Endodermal cell (in vitro differentiated cells): ENCODE measurements around the gene STX12. TPM values are rescaled to one million over a fixed set of nuclear protein-coding genes. Genes with fewer than 3 reads are reported as not detected.

Source experiments
- DNase-seq: peaks from one replicate; pipeline ENCODE4 v3.0.0-alpha.2; 2017
- H3K27ac ChIP-seq: 2 replicates; pipeline ENCODE4 v1.5.1; 2013; ENCODE audit warnings: mild to moderate bottlenecking, low read depth, low read length, moderate library complexity
- H3K27me3 ChIP-seq: 2 replicates; pipeline ENCODE4 v1.6.1; 2013; ENCODE audit warnings: mild to moderate bottlenecking, low read length, moderate library complexity; ENCODE audit not compliant: insufficient read depth, control insufficient read depth, poor library complexity, severe bottlenecking
- H3K36me3 ChIP-seq: 2 replicates; pipeline ENCODE4 v1.7.0; 2013; ENCODE audit warnings: mild to moderate bottlenecking, low read length, moderate library complexity; ENCODE audit not compliant: control insufficient read depth, insufficient read depth
- H3K4me1 ChIP-seq: one replicate; pipeline ENCODE4 v1.7.0; 2013; ENCODE audit warnings: low read length; ENCODE audit not compliant: control insufficient read depth, insufficient read depth
- H3K4me3 ChIP-seq: 2 replicates; pipeline ENCODE4 v1.5.1; 2013; ENCODE audit warnings: mild to moderate bottlenecking, low read length, moderate library complexity
- H3K9ac ChIP-seq: 2 replicates; pipeline ENCODE4 v1.6.1; 2013; ENCODE audit warnings: mild to moderate bottlenecking, low read length, moderate library complexity; ENCODE audit not compliant: poor library complexity, severe bottlenecking; ENCODE audit errors: extremely low read depth
- H3K9me3 ChIP-seq: 2 replicates; pipeline ENCODE4 v1.6.1; 2013; ENCODE audit warnings: mild to moderate bottlenecking, low read length, moderate library complexity; ENCODE audit not compliant: control insufficient read depth
- H3K27ac Mint-ChIP-seq: 2 replicates; pipeline ENCODE4 v1.8.0; 2020; ENCODE audit warnings: mixed read lengths
- H3K27me3 Mint-ChIP-seq: 2 replicates; pipeline ENCODE4 v1.8.0; 2021; ENCODE audit warnings: mild to moderate bottlenecking, mixed read lengths; ENCODE audit not compliant: insufficient read depth
- H3K36me3 Mint-ChIP-seq: 2 replicates; pipeline ENCODE4 v1.8.0; 2020; ENCODE audit warnings: low read depth, mixed read lengths
- H3K4me1 Mint-ChIP-seq: 2 replicates; pipeline ENCODE4 v1.8.0; 2020; ENCODE audit warnings: mixed read lengths
- H3K4me3 Mint-ChIP-seq: 2 replicates; pipeline ENCODE4 v1.8.0; 2020; ENCODE audit warnings: mild to moderate bottlenecking, moderate library complexity, mixed read lengths
- H3K9me3 Mint-ChIP-seq: 2 replicates; pipeline ENCODE4 v1.8.0; 2020; ENCODE audit warnings: mild to moderate bottlenecking, mixed read lengths
- CTCF ChIP-seq: fragments of 200-600 bp; sonication (generic); conservative IDR thresholded peaks from 2 replicates; pipeline ENCODE4 v1.5.0; 2021; ENCODE audit warnings: antibody characterized with exemption, mild to moderate bottlenecking
- WGBS, 2 experiments: methylation state at CpG; one replicate each; pipeline versions ENCODE4 v1.1.5 to v1.1.7; 2013; ENCODE audit warnings: missing lambda C conversion rate in 2 of 2, mixed read lengths in 1 of 2; ENCODE audit not compliant: insufficient coverage in 1 of 2, insufficient read length in 1 of 2; 5-methylcytosine and 5-hydroxymethylcytosine counted together
- total RNA-seq, 2 donors: library from RNA; stranded (reverse); fragmentation: NEBNext Ultra II Directional in 1 of 2; extraction: Animal tissue kit (Norgen Biotek cat#: 25700) in 1 of 2; gene quantifications; 2 replicates in 1 of 2; 3 replicates in 1 of 2; pipeline ENCODE4 v1.2.1, GENCODE V29; 2021

STX12 gene
- total RNA-seq, 2 donors from 2014 or later, result 19.5 to 23.3 TPM

- no peak overlapping the region for H3K27ac Mint-ChIP-seq
Measured at GRCh38 chr1:27736252-27736651, 36.8 kb upstream of the STX12 start.

GRCh38 chr1:27741121-27741520, 31.9 kb upstream of the STX12 start:
- Histone ChIP-seq H3K27me3 (no peaks in the 10 kb centered on the region), H3K4me1 (no peaks in the 10 kb centered on the region), H3K9me3 (no peaks in the 10 kb centered on the region), H3K4me3 (no peak overlapping the region), H3K9ac (no peak overlapping the region), H3K36me3 (peaks cover 27% of the 10 kb centered on the region), H3K27ac (no peak overlapping the region)
- DNase-seq, result no peak
- Mint-ChIP-seq H3K9me3 (no peaks in the 10 kb centered on the region), H3K4me3 (no peak overlapping the region), H3K36me3 (peaks cover 46% of the 10 kb centered on the region), H3K27me3 (no peaks in the 10 kb centered on the region), H3K27ac (no peak overlapping the region), H3K4me1 (no peaks in the 10 kb centered on the region)
- no peak for TF ChIP-seq CTCF
- 94 to 96% methylated on average over 4 to 5 of the region's 6 CpGs for WGBS, 2 experiments

More at GRCh38 chr1:27736252-27736651, 36.8 kb upstream of the STX12 start:
- Histone ChIP-seq H3K27me3 (no peaks in the 10 kb centered on the region), H3K4me3 (no peak overlapping the region), H3K27ac (no peak overlapping the region), H3K9ac (no peak overlapping the region), H3K36me3 (peaks cover 40% of the 10 kb centered on the region), H3K9me3 (no peaks in the 10 kb centered on the region), H3K4me1 (no peaks in the 10 kb centered on the region)
- H3K9me3 Mint-ChIP-seq, result no peaks in the 10 kb centered on the region
- WGBS, 2 experiments, result 95 to 96% methylated on average over 3 of the region's 3 CpGs
- peaks cover 58% of the 10 kb centered on the region for H3K36me3 Mint-ChIP-seq
- no peak for TF ChIP-seq CTCF
- no peak overlapping the region for H3K4me3 Mint-ChIP-seq
- no peaks in the 10 kb centered on the region for H3K27me3 Mint-ChIP-seq
- DNase-seq, result no peak
- H3K4me1 Mint-ChIP-seq, result no peaks in the 10 kb centered on the region

DNA sequence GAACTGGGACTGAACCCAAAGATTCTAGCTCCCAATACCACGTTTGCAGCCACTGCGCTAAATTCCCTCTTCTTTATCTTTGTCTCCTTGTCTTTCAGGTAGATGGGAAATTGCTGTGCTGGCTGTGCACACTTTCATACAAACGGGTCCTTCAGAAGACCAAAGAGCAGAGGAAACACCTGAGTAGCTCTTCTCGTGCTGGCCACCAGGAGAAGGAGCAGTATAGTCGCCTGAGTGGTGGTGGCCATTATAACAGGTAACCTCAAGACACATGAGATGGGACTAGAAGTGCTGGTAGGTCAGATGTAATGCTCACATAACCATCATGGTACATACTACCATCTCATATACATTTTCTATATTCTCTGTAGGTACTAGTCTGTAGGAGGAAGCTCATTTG, 28.5 kb upstream of the STX12 start:
- Mint-ChIP-seq H3K4me3 (no peak overlapping the region), H3K27me3 (no peaks in the 10 kb centered on the region), H3K27ac (no peak overlapping the region), H3K36me3 (peaks cover 44% of the 10 kb centered on the region), H3K9me3 (no peaks in the 10 kb centered on the region), H3K4me1 (no peaks in the 10 kb centered on the region)
- WGBS, 2 experiments, result 94 to 100% methylated on average over 3 to 5 of the region's 5 CpGs
- no peak overlapping the region for H3K4me3 ChIP-seq
- no peak overlapping the region for H3K9ac ChIP-seq
- H3K27me3 ChIP-seq, result no peaks in the 10 kb centered on the region
- peaks cover 38% of the 10 kb centered on the region for H3K36me3 ChIP-seq
- H3K27ac ChIP-seq, result no peak overlapping the region
- no peaks in the 10 kb centered on the region for H3K9me3 ChIP-seq
- H3K4me1 ChIP-seq, result no peaks in the 10 kb centered on the region
- peak; percentile 51 for DNase-seq
- TF ChIP-seq CTCF, result peak; percentile 56
